Erythroblast (primary cell): Measurements from ENCODE around the gene SDHC.

Experiments
- GATA1 ChIP-seq: IDR thresholded peaks from 2 replicates; pipeline ENCODE4 v1.6.1; 2011; ENCODE audit warnings: low read depth, mild to moderate bottlenecking, control low read depth, low read length, moderate library complexity
- POLR2A ChIP-seq: IDR thresholded peaks from 2 replicates; pipeline ENCODE4 v1.6.1; 2011; ENCODE audit warnings: mild to moderate bottlenecking, low read length

- no peak for TF ChIP-seq POLR2A
- TF ChIP-seq GATA1, result no peak
Measured at GRCh38 chr1:161307230-161307768, 6.9 kb upstream of the SDHC start.
